Measurements from ENCODE around the gene SIGLEC14.

DNA sequence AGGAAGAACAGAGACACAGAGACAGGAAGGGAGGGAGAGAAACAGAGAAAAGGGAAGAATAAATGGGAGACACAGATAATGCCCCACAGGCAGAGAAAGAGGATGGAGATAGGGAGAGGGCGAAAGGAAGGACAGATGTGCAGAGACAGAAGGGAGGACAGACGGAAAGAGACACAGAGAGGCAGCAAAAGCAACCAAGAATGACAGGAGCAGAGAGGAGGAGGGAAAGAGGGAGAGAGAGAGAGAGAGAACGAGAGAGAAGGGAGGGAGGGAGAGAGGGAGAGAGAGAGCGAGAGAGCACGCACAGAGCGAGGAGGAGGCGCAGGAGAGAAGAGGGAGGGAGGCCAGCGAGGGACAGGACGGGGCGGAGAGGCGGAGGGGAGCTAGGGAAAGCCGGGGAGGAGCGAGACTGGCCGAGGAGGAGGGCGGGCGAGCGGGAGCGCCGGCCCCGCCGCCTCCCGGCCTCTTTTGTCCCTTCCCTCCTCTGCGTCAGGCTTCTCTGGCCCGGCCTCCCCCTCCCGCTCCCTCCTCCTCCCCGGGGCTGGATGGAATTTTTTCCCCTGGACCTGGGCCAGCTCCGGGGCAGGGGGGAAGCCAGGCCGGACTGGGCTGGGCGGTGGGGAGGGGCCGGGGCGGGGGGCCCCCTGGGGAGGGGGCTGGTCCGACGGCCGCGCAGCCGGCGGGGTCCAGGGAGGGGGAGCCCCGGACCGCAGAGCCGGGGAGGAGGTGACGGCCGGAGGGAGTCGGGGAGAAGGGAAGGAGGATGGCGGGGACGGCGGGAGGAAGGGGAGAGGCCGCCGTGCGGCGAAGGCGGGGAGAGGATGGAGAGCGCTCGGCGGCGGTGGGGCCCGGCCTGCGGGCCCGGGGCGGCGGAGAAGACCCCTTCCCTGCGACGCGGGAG, 42.3 kb upstream of the SIGLEC14 start:
- TF ChIP-seq POLR2AphosphoS5 (IDR thresholded peaks at IDR 0.05; ENCODE audit: low read depth, low read length) (no peak), POLR2A (IDR thresholded peaks at IDR 0.05; ENCODE audit: low read depth, low read length) (no peak)
